ENCODE measurements around the gene ANO4.

ANO4 gene

GRCh38 chr12:100951756-100952155, 157.2 kb downstream of the ANO4 start:
- DNase-seq (ENCODE audit: low read depth in 2 of 2): no peak

- DNase-seq (ENCODE audit: low read depth in 2 of 2): no peak
These were observed 158.6 kb downstream of the ANO4 start for GRCh38 chr12:100953217-100953616.

- DNase-seq (ENCODE audit: low read depth in 2 of 2): no peak
These were observed 159.1 kb downstream of the ANO4 start for GRCh38 chr12:100953677-100954076.

- DNase-seq (ENCODE audit: low read depth in 2 of 2): no peak
These were observed 159.5 kb downstream of the ANO4 start for GRCh38 chr12:100954118-100954517.

GRCh38 chr12:100955139-100955538, 160.6 kb downstream of the ANO4 start:
- DNase-seq (ENCODE audit: low read depth in 2 of 2): no peak

GRCh38 chr12:100956311-100956852, 161.8 kb downstream of the ANO4 start:
- DNase-seq (ENCODE audit: low read depth in 2 of 2): no peak

- DNase-seq (ENCODE audit: low read depth in 2 of 2): no peak
These were observed 164.9 kb downstream of the ANO4 start for GRCh38 chr12:100959481-100959880.

- no peak for DNase-seq (ENCODE audit: low read depth in 2 of 2)
These were observed 167.6 kb downstream of the ANO4 start for GRCh38 chr12:100962086-100962712.

- no peak for DNase-seq (ENCODE audit: low read depth in 2 of 2)
These were observed 168.8 kb downstream of the ANO4 start for GRCh38 chr12:100963381-100963780.

GRCh38 chr12:100964028-100964427, 169.5 kb downstream of the ANO4 start:
- no peak for DNase-seq (ENCODE audit: low read depth in 2 of 2)

- no peak for DNase-seq (ENCODE audit: low read depth in 2 of 2)
These were observed 172.6 kb downstream of the ANO4 start for GRCh38 chr12:100967189-100967588.

GRCh38 chr12:100970894-100971293, 176.3 kb downstream of the ANO4 start:
- DNase-seq (ENCODE audit: low read depth in 2 of 2): no peak

- DNase-seq (ENCODE audit: low read depth in 2 of 2): no peak
These were observed 177.5 kb downstream of the ANO4 start for GRCh38 chr12:100972121-100972520.

- no peak for DNase-seq (ENCODE audit: low read depth in 2 of 2)
These were observed 179.8 kb downstream of the ANO4 start for GRCh38 chr12:100974341-100974740.

- no peak for DNase-seq (ENCODE audit: low read depth in 2 of 2)
These were observed 180.2 kb downstream of the ANO4 start for GRCh38 chr12:100974747-100975146.

GRCh38 chr12:100976735-100977134, 182.2 kb downstream of the ANO4 start:
- DNase-seq (ENCODE audit: low read depth in 2 of 2): no peak

GRCh38 chr12:100980856-100981255, 186.3 kb downstream of the ANO4 start:
- DNase-seq (ENCODE audit: low read depth in 2 of 2): no peak

- DNase-seq (ENCODE audit: low read depth in 2 of 2): no peak
These were observed 188.1 kb downstream of the ANO4 start for GRCh38 chr12:100982511-100983183.

GRCh38 chr12:100984796-100985195, 190.2 kb downstream of the ANO4 start:
- no peak for DNase-seq (ENCODE audit: low read depth in 2 of 2)

GRCh38 chr12:100986595-100987547, 192.3 kb downstream of the ANO4 start:
- DNase-seq (ENCODE audit: low read depth in 2 of 2): no peak

GRCh38 chr12:100987552-100988521, 193.3 kb downstream of the ANO4 start:
- no peak for DNase-seq (ENCODE audit: low read depth in 2 of 2)

All from stimulated activated CD4-positive, alpha-beta T cell treated with anti-CD3 and anti-CD28 coated beads, Interleukin-15, amount 100 ng/mL, for 48 hours (primary cell).